OCI-LY7 (cell line): Measurements from ENCODE around the gene LRRC1.

Experiments
- CTCF ChIP-seq: fragments of 200-600 bp; sonication (generic); conservative IDR thresholded peaks from 2 replicates; pipeline ENCODE4 v1.5.1; 2014; ENCODE audit warnings: mild to moderate bottlenecking, antibody characterized with exemption, low read length, moderate library complexity, mixed read lengths
- EZH2phosphoT487 ChIP-seq: fragments of 200-600 bp; sonication (generic); IDR thresholded peaks from 2 replicates; pipeline ENCODE4 v1.6.1; 2018; ENCODE audit warnings: low read depth, borderline replicate concordance, mild to moderate bottlenecking, mixed run types, antibody characterized with exemption, low read length, moderate library complexity, mixed read lengths

GRCh38 chr6:53840027-53840426 lies 45.2 kb downstream of the LRRC1 start:
- TF ChIP-seq CTCF: no peak
- no peak for TF ChIP-seq EZH2phosphoT487
